Measurements from ENCODE around the gene LTA. TPM values are rescaled to one million over a fixed set of nuclear protein-coding genes. Genes with fewer than 3 reads are reported as not detected.

The LTA gene
- total RNA-seq, 4 donors from 2014 or later: not detected

- TF ChIP-seq POLR2A (IDR thresholded peaks at IDR 0.05) (no peak), EP300 (IDR thresholded peaks at IDR 0.05) (no peak)
- TF ChIP-seq, protein P1, sequence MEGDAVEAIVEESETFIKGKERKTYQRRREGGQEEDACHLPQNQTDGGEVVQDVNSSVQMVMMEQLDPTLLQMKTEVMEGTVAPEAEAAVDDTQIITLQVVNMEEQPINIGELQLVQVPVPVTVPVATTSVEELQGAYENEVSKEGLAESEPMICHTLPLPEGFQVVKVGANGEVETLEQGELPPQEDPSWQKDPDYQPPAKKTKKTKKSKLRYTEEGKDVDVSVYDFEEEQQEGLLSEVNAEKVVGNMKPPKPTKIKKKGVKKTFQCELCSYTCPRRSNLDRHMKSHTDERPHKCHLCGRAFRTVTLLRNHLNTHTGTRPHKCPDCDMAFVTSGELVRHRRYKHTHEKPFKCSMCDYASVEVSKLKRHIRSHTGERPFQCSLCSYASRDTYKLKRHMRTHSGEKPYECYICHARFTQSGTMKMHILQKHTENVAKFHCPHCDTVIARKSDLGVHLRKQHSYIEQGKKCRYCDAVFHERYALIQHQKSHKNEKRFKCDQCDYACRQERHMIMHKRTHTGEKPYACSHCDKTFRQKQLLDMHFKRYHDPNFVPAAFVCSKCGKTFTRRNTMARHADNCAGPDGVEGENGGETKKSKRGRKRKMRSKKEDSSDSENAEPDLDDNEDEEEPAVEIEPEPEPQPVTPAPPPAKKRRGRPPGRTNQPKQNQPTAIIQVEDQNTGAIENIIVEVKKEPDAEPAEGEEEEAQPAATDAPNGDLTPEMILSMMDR (IDR thresholded peaks at IDR 0.05): no peak
- no peaks in the 10 kb centered on the region for H3K4me1 ChIP-seq
- no peaks in the 10 kb centered on the region for H3K36me3 ChIP-seq
- H3K27ac ChIP-seq: no peak overlapping the region
- no peak overlapping the region for H3K4me3 ChIP-seq
- 75 to 82% methylated on average over 1 of the region's 1 CpG for WGBS, 2 donors
- no peaks in the 10 kb centered on the region for H3K27me3 ChIP-seq
- DNase-seq (ENCODE audit: low spot score in 2 of 2): no peak
- H3K9me3 ChIP-seq: no peaks in the 10 kb centered on the region
Observed at GRCh38 chr6:31607317-31607716, 35.2 kb downstream of the LTA start.

DNA sequence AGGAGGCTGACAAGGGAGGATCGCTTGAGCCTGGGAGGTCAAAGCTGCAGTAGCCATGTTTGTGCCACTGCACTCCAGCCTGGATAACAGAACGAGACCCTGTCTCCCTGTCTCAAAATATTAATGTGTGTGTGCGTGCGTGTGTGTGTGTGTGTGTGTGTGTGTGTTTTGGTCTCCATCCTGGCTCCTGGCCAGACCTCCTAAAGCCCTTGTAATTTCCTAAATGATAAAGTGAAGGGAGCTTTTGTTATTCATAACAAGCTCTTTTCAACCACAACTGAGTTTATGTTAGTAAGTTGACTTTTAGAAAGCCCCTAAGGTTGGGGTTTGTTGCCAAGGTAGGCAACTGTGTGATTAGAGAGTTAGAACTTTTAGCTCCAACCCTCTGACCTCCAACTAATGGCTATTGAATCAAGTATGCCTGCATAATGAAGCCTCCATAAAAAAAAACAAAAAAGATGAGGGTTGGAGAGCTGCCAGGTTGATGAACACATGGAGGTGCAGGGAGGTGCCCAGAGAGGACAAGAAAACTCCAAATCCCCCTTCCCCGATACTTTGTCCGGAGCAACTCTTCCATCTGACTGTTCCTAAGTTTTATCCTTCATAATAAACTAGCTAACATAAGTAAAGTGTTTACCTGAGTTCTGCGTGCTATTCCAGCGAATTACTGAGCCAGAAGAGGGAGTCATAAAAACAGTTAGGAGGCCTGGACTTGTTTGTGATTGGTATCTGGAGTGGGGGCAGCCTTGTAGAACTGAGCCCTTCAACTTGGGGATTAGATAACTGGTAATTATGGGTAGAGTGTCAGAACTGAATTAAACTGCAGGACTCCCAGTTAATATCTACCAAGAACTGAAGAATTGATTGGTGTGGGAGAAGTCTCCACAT is 37.7 kb downstream of the LTA start:
- H3K9me3 ChIP-seq: no peaks in the 10 kb centered on the region
- TF ChIP-seq, protein P1 (IDR thresholded peaks at IDR 0.05): no peak
- no peak for TF ChIP-seq EP300 (IDR thresholded peaks at IDR 0.05)
- TF ChIP-seq POLR2A (IDR thresholded peaks at IDR 0.05): no peak
- WGBS, 2 donors: 55 to 64% methylated on average over 8 of the region's 8 CpGs
- no peak overlapping the region for H3K27ac ChIP-seq
- no peaks in the 10 kb centered on the region for H3K4me1 ChIP-seq
- no peak overlapping the region for H3K4me3 ChIP-seq
- no peak for DNase-seq (ENCODE audit: low spot score in 2 of 2)
- H3K27me3 ChIP-seq: no peaks in the 10 kb centered on the region
- no peaks in the 10 kb centered on the region for H3K36me3 ChIP-seq

GRCh38 chr6:31610968-31611367 is 38.9 kb downstream of the LTA start:
- no peak overlapping the region for H3K27ac ChIP-seq
- no peaks in the 10 kb centered on the region for H3K36me3 ChIP-seq
- no peaks in the 10 kb centered on the region for H3K9me3 ChIP-seq
- WGBS, 2 donors: 64 to 66% methylated on average over 4 of the region's 4 CpGs
- no peaks in the 10 kb centered on the region for H3K4me1 ChIP-seq
- DNase-seq (ENCODE audit: low spot score in 2 of 2): no peak
- H3K27me3 ChIP-seq: no peaks in the 10 kb centered on the region
- no peak overlapping the region for H3K4me3 ChIP-seq
- no peak for TF ChIP-seq EP300 (IDR thresholded peaks at IDR 0.05)
- no peak for TF ChIP-seq POLR2A (IDR thresholded peaks at IDR 0.05)
- TF ChIP-seq, protein P1 (IDR thresholded peaks at IDR 0.05): no peak

DNA sequence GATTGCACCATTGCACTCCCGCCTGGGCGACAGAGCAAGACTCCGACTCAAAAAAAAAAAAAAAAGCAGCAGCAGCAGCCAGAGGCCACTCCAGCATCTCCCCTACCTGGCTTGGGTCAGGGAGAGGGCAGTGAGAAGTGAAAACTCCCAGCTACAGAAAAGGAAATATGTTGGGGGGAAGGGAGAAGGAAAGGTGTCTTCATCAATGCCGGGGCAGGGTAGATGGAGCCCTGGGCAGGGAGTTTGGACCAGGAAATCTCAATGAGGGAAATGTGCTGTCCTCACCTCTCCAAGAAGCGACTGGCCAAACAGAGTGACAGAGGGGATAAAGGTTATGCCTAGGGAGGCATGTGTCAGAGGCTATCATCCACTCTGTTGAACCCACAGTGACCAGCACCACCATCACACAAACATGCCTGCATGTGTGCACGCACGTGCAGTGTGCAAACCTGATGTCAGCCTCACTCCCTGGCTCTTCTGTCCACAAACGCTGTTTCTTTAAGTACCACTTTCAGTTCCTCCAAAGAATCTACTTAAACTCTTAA is 42.1 kb downstream of the LTA start:
- 72 to 78% methylated on average over 8 of the region's 8 CpGs for WGBS, 2 donors
- H3K4me1 ChIP-seq: peaks cover 0 to 1% (median under 1%) of the 10 kb centered on the region in 4 donors
- H3K4me3 ChIP-seq: no peak overlapping the region
- no peaks in the 10 kb centered on the region for H3K9me3 ChIP-seq
- DNase-seq (ENCODE audit: low spot score in 2 of 2): no peak
- no peaks in the 10 kb centered on the region for H3K27me3 ChIP-seq
- TF ChIP-seq, protein P1 (IDR thresholded peaks at IDR 0.05): no peak
- no peak for TF ChIP-seq POLR2A (IDR thresholded peaks at IDR 0.05)
- TF ChIP-seq EP300 (IDR thresholded peaks at IDR 0.05): no peak
- H3K27ac ChIP-seq: no peak overlapping the region
- no peaks in the 10 kb centered on the region for H3K36me3 ChIP-seq
